ENCODE data around the gene MCOLN2.
"Not testable (repeated sequence)": the region's sequence is repeated elsewhere in the genome, so short reads cannot be mapped to it uniquely, and the experiment has no call there.

MCOLN2 gene

DNA sequence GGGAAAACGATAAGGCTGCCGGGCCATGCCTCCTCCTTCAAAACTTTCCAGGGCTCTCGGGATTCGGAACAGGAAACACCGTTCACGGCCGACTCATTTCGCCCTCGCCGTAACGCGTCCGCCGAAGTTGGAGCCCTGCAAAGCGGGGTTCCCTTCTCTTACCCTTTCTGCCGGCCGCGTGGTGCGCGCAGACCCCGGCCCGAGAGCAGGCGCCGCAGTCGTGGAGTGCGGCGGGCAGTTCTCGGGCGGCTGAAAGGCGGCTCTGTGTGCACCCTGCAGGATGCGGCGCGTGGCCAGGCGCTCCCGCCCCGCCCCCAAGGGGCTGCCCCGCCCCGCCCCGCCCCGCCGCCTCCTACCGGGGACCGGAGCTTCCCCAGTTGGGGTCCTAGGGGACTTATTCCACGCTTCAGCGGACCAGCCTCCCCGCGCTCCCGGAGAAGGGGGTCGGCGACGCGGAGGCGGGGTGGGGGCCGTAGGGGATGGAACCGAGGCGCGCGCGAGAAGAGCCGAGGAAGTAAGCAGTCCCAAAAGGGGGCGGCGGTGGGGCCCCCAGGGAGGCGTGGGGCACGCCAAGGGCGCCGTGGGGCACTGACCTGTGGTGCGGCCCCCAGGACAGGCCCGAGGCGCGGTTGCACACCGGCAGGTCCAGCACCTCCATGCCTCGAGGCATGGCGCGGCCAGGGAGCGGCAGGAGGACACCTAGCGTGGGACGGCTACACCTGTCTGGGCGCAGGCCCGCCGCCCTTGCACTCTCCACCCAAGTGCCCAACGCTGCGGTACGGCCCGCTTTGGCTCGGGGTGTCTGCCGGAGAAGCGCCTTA lies at the start of gene MCOLN2:
Gene MCOLN2 (minus strand): TSS at position 268 of the 821 bp plus-strand sequence. CDS start 241 bp downstream, at position 27.
- DNase-seq: peak in 1 of 2 experiments; percentile 30

DNA sequence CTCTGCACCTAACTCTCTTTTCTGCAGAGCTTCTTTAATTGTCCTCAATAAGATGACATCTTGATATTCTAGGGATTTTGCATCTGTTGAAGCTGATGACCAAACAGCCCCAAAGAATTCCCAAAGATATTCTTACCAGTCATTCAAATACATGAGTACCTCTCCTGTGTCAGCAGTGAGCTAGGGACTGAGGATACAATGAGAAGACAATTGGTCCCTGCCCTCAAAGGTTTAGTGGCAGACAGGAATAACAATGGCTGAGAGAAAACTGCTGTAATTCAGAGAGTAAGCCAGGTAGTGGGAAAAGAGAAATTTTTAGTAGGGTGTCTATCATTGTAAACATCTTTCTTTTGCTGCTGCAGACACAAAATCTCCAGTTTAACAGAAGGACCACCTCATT lies 45.5 kb upstream of the MCOLN2 start:
- no peak for DNase-seq

DNA sequence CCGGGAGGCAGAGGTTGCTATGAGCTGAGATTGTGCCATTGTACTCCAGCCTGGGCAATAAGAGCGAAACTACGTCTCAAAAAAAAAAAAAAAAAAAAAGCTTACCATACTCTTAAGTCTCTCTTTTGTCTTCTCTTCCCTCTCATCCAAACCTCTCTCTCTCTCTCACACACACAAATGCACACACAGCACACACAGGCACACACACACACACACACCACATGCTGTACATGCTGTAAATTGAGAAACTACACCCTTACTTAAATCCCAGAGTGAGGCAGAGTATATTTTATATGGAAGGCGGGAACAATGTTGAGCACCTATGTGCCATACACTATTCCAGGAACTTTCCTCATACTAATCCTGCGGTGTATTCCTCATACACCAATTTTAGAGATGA lies 44.9 kb upstream of the MCOLN2 start:
- DNase-seq: no peak

DNA sequence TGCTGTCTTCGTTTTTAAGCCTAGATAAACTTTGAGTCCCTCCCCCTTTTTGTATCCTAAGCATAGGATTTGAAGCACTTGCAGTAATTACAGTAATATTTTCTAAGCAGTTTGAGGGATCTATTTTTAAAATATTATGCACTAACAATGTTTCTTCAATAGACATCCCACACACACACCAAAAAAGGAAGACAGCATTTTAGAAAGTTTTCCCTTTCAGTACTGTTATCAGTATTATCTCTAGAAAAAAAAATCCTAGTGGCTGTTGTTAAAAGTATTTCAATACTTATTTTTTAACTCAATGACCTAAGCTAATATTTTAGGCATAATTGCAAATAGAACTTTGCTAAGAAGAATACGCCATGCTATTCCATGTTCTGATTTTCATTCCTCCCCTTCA lies 36.3 kb upstream of the MCOLN2 start:
- DNase-seq: no peak

DNA sequence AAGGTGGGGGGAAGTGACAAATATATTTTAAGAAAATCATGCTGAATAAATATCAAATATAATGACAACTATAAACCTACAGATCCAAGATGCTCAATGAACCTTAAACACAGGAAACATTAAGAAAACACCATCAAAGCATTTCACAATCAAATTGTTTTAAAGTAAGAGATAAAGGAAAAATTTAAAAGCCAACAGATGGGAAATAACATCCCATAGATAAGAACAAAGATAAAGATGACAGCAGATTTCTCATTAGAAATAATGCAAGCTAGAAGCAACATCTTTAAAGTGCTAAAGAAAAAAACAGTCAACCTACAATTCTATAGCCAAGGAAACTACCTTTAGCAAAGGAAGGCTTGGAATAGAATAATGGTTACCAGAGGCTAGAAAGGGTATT lies 33.6 kb upstream of the MCOLN2 start:
- DNase-seq: no peak

DNA sequence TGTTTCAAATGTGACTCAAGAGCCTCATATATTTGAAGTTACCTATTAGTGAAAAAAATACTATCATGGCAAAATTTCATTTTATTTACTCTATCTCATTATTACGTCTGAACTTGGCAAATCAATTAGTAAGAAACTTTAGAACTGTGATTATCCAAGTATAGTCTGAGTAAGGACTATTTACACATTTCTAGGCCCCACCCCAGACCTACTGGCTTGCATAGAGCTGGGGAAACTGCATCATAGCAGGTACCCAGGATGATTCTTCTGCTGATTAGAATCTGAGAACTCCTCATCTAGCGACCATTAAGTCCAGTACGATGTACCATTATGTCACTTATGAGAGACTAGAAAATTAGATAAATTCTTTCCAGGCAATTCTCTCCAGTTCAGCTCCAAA lies 31.2 kb upstream of the MCOLN2 start:
- no peak for DNase-seq

DNA sequence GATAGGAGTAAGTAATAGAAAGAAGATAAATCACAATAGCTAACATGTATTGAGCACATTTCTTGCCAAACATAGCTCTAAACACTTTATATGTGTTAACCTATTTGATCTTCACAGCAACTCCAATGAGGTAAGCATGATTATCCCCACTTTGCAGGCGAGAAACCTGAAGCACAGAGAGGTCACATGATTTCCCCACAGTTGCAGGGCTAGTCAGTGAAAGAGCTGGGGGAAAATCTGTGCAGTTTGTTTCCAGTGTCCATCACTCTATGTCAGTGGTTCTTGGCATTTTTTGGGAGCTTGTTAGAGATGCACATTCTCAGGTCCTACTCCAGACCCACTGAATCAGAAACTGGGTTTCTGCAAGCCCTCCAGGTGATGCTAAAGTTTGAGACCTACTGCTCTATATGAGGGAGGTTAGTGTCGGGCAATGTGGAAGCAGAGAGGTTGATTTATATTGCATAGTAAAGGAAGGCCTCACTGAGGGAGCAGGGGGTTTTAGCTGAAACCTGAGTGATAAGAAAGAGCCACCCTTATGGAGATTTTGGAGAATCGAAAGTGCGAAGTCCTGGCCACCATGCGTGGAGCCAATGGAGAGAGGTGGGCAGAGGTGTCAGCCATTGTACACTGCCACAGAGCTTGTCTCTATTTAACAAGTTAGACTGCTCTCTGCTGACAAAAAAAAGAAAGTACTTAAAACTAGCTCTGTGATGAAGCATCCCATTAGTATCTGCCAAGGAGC lies 30.5 kb upstream of the MCOLN2 start:
- DNase-seq: peak in 1 of 2 experiments; percentile 30

DNA sequence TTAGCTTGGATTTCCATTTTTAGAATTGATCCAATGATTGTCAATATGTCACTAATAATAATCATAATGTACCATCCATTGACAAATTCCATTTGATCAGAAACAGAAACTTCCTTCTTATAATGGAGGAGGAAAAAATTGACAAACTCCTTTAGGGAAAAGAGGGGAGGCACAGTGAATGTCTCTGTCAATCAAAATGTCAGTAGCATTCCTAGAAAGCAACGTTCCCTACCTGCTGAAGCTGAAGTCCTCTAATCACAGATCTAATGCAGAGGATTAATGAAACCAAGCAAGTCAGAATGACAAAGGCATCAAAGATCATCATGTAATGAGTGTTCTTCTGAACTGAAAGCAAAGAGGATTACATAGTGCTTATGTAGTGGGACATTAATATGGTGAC lies 29.0 kb upstream of the MCOLN2 start:
- no peak for DNase-seq

DNA sequence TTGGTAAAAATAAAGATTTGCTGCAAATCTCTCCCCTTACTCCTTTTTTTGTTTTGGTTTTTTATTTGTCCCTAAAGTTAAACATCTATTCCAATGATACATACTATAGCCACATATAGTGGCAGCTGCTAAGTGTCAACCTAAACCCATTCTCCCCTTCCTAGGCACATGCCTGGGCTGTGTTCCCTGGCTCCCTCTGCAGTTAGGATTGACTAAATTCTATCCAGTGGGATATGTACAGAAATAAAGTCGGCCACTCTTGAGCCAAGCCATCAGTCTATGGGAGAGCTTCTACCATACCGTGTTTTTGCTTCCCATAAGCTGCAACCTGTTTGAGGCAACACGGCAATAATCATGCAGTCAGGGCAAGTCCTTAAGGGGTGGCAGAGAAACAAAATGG lies 27.8 kb upstream of the MCOLN2 start:
- DNase-seq: no peak

DNA sequence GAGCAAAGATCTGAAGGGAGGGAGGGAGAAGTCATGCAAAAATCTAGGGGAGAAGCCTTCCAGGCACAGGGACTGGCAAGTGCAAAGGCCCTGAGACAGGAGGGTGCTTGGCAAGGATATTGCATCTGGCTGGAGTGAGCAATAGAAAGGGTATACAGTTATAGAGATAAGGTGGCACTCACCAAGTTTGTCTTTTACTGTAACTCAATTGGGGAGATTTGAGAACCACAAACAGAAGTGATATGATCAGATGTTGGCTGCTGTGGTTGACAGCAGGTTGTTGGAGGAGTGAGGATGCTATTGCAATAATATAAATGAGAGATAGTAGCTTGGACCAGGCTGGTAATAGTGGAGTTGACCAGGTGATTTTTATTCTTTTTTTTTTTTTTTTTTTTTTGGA lies 25.8 kb upstream of the MCOLN2 start:
- DNase-seq: no peak

DNA sequence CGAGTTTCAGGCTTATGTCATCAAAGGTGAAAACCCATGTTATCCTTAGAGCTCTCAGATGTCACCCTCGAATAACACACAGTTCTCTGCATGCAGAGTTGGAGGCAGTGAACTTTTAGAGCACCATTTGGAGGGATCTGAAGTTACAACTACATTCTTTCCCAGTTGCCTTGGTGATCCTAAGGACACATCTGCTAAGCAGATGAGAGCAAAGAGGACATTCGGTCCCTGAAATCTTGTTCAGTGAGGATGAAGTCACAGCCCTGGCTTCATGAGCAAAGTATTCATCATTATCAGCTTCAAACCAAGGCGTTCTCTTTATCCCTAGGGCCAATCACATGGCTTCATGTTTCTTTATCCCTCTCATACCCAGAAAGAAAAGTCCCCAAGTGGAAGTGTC lies 23.1 kb upstream of the MCOLN2 start:
- DNase-seq: no peak

DNA sequence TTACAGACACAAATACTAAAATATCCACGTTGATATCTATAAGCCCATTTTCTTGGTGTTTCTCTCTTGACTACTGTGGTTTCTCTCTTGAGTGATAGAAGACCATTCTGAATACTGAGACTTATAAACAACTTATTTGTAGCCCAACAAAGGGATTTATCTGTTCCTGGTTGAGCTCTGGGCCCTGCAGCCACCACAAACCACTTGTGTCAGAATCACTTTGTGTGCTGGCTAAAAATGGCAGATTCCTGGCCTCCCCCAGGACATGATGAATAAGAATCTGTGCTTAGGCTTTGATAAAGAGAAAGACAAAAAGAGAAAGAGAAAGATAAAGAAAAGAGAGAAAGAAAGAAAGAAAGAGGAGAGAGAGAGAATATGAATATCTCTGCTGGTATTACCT lies 18.9 kb upstream of the MCOLN2 start:
- no peak for DNase-seq

DNA sequence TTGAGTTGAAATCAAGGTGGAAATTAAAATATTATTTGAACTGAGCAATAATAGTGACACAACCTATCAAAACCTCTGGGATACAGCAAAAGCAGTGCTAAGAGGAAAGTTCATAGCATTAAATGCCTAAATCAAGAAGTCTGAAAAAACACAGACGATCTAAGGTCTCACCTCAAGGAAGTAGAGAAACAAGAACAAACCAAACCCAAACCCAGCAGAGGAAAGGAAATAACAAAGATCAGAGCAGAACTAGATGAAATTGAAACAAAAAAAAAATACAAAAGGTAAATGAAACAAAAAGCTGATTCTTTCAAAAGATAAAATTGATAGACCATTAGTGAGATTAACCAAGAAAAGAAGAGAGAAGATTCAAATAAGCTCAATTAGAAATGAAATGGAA lies 8.7 kb upstream of the MCOLN2 start:
- DNase-seq: not testable (repeated sequence)

DNA sequence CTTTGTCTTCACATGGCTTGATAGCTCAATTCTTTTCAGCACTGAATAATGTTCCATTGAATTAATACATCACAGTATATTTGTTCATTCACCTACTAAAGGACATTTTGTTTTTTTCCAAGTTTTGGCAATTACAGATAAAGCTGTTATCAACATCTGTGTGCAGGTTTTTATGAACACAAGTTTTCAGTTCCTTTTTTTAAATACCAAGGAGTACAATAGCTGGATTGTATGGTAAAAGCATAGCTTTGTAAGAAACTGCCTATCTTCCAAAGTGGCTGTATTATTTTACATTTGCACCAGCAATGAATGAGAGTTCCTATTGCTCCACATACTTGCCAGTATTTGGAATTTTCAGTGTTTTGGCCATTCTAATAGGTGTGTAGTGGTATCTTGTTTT lies 4.8 kb upstream of the MCOLN2 start:
- DNase-seq: no peak

DNA sequence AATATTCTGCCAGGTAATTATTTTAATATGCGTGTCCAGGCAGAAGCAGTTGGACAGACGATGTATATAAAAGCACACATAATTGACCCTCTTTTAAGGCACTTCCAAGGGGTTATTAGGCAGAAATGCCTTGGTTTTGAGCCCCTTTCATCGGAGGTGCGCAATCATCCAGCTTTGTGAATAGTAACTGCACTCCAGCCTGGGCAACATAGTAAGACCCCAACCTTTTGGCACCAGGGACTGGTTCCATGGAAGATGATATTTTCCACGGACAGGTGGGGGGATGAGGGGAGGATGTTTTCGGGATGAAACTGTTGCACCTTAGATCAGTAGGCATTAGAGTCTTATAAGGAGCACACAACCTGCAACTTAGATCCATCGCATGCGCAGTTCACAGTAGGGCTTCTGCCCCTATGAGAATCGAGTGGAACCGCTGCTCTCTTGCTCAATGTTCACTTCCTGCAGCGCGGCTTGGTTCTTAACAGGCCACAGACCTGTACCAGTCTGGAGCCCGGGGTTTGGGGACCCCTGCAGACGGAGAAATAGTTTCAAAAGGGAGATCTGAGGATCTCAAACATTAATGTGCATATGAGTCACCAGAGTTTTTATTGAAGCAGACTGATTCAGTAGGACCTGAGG lies 1.8 kb upstream of the MCOLN2 start:
- DNase-seq: no peak

DNA sequence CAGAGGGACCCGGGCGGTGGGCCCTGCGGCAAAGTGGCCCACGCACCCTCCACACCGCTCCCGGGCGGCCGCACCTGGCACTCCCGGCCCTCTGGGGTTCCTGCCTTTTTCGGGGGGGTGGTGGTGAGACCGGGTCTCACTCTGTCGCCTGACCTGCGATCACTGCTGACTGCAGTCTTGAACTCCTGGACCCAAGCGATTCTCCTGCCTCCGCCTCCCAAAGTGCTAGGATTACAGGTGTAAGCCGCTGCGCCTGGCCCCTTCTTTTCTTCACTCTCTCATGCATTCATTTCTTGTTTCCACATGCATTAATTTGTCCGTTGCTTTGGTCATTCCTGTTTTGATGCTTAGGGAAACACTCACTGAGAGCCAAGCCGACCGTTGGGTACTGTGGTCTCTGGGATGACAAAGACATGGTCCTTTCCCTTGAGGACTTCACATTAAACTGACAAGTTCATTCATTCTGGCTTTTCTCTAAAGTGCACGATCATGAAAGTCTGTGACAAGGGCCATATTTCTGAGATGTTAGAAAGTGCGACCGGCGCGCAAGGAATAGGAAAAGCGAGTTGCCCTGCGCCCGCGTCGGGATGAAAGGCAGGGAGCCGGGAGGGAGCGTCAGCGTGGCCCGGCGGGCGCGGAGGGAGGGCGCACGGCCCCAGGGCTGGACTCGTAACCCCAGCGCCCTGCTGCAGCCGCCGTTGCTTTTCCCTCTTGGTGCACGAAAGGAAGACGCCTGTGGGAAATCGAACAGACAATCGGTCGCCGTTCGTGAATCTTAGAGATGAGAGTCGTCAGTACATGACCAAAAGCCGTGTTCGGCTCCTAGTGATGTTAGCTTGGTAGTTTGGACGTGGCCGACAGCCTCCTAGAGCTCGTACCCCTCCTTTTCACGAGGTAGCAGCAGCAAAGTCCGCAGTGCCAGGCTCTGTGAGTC lies 1.0 kb upstream of the MCOLN2 start:
- DNase-seq: no peak

DNA sequence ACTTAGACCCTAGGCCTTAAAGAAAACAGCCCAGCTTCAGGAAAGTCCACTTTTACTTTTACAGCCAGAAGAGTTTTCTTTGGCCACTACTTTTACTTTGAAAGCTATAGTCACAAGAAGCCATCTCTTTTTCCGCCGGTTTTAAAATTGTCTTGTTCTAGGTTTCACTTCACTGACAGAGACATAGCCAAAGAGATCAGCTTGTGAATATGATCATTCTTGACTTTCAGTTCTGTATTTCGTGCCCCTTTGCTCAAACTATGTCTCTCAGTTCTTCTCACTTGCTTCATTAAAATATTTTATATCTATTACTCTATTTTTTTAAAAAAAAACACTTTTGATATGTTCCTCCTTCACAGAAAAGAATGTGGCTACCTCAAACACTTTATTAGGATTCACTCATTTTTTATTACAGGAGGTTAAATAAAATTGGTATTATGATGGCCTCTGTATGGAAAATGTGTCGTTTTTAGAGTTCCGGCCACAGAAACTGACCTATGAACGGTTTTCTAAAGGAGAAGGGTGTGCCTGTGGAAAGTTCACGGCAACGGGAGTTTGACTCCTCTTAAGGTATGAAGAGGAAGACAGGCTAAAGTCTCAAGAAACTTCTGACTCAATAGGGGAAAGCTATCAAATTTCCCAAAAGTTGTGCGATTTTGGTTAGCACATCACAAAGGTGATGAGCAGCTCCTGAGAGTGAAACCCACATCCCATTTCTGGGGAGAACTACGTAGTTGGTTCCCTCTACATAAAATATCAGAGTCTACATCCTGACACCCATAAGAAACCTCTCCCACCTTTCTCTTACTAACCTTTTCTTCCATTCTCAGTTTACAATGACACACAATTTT lies 1.2 kb downstream of the MCOLN2 start:
- no peak for DNase-seq

DNA sequence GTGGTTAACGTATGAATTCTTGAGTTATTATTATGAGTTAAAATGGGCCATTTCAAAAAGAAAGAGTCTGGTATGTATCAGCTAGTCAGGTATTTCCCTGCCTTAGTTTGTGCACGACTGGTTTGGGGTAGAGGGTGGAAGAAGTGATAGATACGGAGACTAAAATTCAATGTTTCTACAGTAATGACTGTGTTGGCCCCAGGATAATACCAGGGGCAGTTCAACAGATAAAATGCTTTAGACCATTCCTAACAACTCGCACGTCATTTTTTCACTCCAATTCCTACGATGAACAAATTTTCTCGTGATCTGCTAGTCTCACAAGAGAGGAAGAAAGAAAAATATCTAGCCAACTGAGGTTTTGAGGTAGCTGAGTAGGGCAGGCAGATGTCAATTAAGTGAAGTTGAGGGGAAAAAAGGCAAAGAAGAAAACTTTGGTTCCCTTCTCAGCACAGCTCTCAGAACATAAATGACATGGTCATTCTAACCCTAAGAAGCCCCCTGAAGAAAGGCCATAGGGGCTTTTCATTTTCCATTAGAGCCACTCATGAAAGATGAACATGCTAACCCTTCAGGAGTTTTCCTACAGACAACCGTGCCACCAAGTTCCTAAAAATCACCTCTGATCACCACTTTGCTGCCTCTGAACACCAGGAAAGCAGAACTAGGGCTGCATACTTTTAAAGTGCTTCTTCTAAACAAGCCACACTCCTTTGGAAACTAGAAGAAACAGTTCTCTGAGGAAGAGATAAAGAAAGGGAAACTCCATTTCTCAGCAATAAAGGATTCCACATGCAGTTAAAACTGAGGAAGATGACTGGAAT lies 5.6 kb downstream of the MCOLN2 start:
- DNase-seq: no peak

DNA sequence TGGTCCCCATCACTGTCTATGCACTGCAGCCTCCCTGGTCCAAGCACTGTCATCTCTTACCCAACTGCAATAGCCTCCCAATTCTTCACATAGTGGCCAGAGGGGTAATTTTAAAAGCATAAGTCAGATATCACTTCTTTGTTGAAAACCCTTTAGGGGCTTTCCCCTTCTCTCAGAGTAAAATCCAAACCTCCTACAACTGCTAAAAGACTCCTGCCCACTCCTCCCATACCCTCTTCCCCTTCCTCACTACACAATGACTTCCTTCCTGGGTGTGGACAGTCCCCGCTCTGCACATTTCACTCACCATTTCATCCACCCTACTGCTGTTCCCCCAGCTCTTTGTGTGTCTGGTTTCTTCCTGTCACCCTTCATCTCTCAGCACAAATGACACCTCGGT lies 8.3 kb downstream of the MCOLN2 start:
- no peak for DNase-seq

DNA sequence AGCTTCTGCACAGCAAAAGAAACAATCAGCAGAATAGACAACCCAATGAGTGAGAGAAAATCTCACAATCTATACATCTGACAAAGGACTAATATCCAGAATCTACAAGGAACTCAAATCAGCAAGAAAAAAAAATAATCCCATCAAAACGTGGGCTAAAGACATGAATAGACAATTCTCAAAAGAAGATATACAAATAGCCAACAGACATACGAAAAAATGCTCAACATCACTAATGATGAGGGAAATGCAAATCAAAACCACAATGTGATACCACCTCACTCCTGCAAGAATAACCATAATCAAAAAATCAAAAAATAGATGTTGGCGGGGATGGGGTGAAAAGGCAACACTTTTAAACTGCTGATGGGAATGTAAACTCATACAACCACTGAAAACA lies 10.4 kb downstream of the MCOLN2 start:
- not testable (repeated sequence) for DNase-seq

DNA sequence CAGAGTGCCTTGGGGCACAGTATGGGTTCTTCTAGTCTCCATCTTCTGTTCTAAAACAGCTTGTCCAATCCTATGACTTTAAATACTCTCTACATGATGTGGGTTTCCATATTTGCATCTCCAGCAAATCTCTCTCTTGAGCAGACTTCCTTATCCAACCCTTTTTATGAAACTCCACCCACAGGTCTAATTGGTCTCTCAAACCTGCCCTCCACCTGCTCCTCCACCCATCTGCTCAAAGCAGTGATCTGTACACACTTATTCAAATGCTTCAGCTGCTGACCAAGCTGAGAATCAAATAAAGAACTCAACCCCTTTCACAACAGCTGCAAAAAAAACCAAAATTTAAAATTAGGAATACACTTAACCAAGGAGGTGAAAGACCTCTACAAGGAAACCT lies 11.5 kb downstream of the MCOLN2 start:
- DNase-seq: no peak

Measured in SW 1271 (cell line).